Stimulated activated naive CD8-positive, alpha-beta T cell treated with anti-CD3 and anti-CD28 coated beads, Interleukin-15, Interleukin-2, amounts not matched to agents 100 ng/mL and 50 ng/mL, for 24 hours (primary cell): ENCODE measurements around the gene REST.
"Not testable (repeated sequence)": the region's sequence is repeated elsewhere in the genome, so short reads cannot be mapped to it uniquely, and the experiment has no call there.

Experiments
- H3K27ac Mint-ChIP-seq: one replicate; pipeline ENCODE4 v1.8.0; 2021; ENCODE audit warnings: mild to moderate bottlenecking, mixed read lengths
- H3K27me3 Mint-ChIP-seq: one replicate; pipeline ENCODE4 v1.8.0; 2021; ENCODE audit warnings: mixed read lengths
- H3K36me3 Mint-ChIP-seq: one replicate; pipeline ENCODE4 v1.8.0; 2021; ENCODE audit warnings: low read depth, mixed read lengths
- H3K4me1 Mint-ChIP-seq: one replicate; pipeline ENCODE4 v1.8.0; 2021; ENCODE audit warnings: low read depth, mixed read lengths
- H3K4me3 Mint-ChIP-seq: one replicate; pipeline ENCODE4 v1.8.0; 2021; ENCODE audit warnings: mild to moderate bottlenecking, mixed read lengths
- H3K9me3 Mint-ChIP-seq: one replicate; pipeline ENCODE4 v1.8.0; 2021; ENCODE audit warnings: mixed read lengths

REST gene

GRCh38 chr4:56939826-56940225, 32.1 kb downstream of the REST start:
- H3K4me1 Mint-ChIP-seq: not testable (repeated sequence)
- H3K36me3 Mint-ChIP-seq: peaks cover 20% of the 10 kb centered on the region

GRCh38 chr4:56940403-56940802, 32.7 kb downstream of the REST start:
- Mint-ChIP-seq H3K27ac (no peak overlapping the region), H3K27me3 (no peaks in the 10 kb centered on the region), H3K36me3 (peaks cover 17% of the 10 kb centered on the region), H3K9me3 (no peaks in the 10 kb centered on the region), H3K4me3 (no peak overlapping the region), H3K4me1 (no peaks in the 10 kb centered on the region)

More at GRCh38 chr4:56939826-56940225, 32.1 kb downstream of the REST start:
- not testable (repeated sequence) for H3K9me3 Mint-ChIP-seq, H3K27ac Mint-ChIP-seq, H3K4me3 Mint-ChIP-seq, H3K27me3 Mint-ChIP-seq

- no peaks in the 10 kb centered on the region for H3K9me3 Mint-ChIP-seq
- no peaks in the 10 kb centered on the region for H3K4me1 Mint-ChIP-seq
- H3K4me3 Mint-ChIP-seq: no peak overlapping the region
- no peak overlapping the region for H3K27ac Mint-ChIP-seq
- H3K27me3 Mint-ChIP-seq: no peaks in the 10 kb centered on the region
- H3K36me3 Mint-ChIP-seq: peaks cover 15% of the 10 kb centered on the region
Measured at GRCh38 chr4:56940971-56941370, 33.3 kb downstream of the REST start.

- Mint-ChIP-seq H3K27ac (no peak overlapping the region), H3K9me3 (no peaks in the 10 kb centered on the region), H3K36me3 (peaks cover 12% of the 10 kb centered on the region), H3K4me1 (no peaks in the 10 kb centered on the region), H3K4me3 (no peak overlapping the region), H3K27me3 (no peaks in the 10 kb centered on the region)
Measured at GRCh38 chr4:56941403-56941802, 33.7 kb downstream of the REST start.

- H3K9me3 Mint-ChIP-seq: no peaks in the 10 kb centered on the region
- no peaks in the 10 kb centered on the region for H3K27me3 Mint-ChIP-seq
- H3K4me1 Mint-ChIP-seq: no peaks in the 10 kb centered on the region
Measured at GRCh38 chr4:56953680-56954520, 46.2 kb downstream of the REST start.

GRCh38 chr4:56958111-56958517, 50.4 kb downstream of the REST start:
- Mint-ChIP-seq H3K36me3 (peaks cover 16% of the 10 kb centered on the region), H3K4me3 (no peak overlapping the region), H3K27ac (no peak overlapping the region), H3K4me1 (no peaks in the 10 kb centered on the region), H3K9me3 (no peaks in the 10 kb centered on the region), H3K27me3 (no peaks in the 10 kb centered on the region)

More at GRCh38 chr4:56953680-56954520, 46.2 kb downstream of the REST start:
- no peak overlapping the region for H3K27ac Mint-ChIP-seq
- H3K4me3 Mint-ChIP-seq: no peak overlapping the region
- no peaks in the 10 kb centered on the region for H3K36me3 Mint-ChIP-seq

- peaks cover 21% of the 10 kb centered on the region for H3K36me3 Mint-ChIP-seq
- H3K4me1 Mint-ChIP-seq: no peaks in the 10 kb centered on the region
- no peak overlapping the region for H3K4me3 Mint-ChIP-seq
- H3K9me3 Mint-ChIP-seq: no peaks in the 10 kb centered on the region
- no peaks in the 10 kb centered on the region for H3K27me3 Mint-ChIP-seq
- no peak overlapping the region for H3K27ac Mint-ChIP-seq
Measured at GRCh38 chr4:56959100-56959499, 51.4 kb downstream of the REST start.

- Mint-ChIP-seq H3K36me3 (peaks cover 34% of the 10 kb centered on the region), H3K27ac (peak overlapping the region; percentile 67), H3K4me1 (no peaks in the 10 kb centered on the region), H3K4me3 (no peak overlapping the region), H3K27me3 (no peaks in the 10 kb centered on the region), H3K9me3 (no peaks in the 10 kb centered on the region)
Measured at GRCh38 chr4:56961107-56961500, 53.4 kb downstream of the REST start.

- Mint-ChIP-seq H3K36me3 (peaks cover 74% of the 10 kb centered on the region), H3K4me1 (peaks cover 55% of the 10 kb centered on the region), H3K27me3 (no peaks in the 10 kb centered on the region)
Measured at GRCh38 chr4:56971383-56971782, 63.7 kb downstream of the REST start.

GRCh38 chr4:56972389-56972788, 64.7 kb downstream of the REST start:
- peak overlapping the region; percentile 55 for H3K4me3 Mint-ChIP-seq
- H3K36me3 Mint-ChIP-seq: peaks cover 64% of the 10 kb centered on the region
- H3K4me1 Mint-ChIP-seq: peaks cover 55% of the 10 kb centered on the region
- H3K9me3 Mint-ChIP-seq: peaks cover 10% of the 10 kb centered on the region
- no peaks in the 10 kb centered on the region for H3K27me3 Mint-ChIP-seq
- peak overlapping the region; percentile 81 for H3K27ac Mint-ChIP-seq

More at GRCh38 chr4:56971383-56971782, 63.7 kb downstream of the REST start:
- Mint-ChIP-seq H3K9me3 (peaks cover 10% of the 10 kb centered on the region), H3K27ac (peak overlapping the region; percentile 58), H3K4me3 (peak overlapping the region; percentile 23)

- Mint-ChIP-seq H3K9me3 (peaks cover 10% of the 10 kb centered on the region), H3K27ac (peak overlapping the region; percentile 81), H3K4me3 (peak overlapping the region; percentile 55), H3K27me3 (no peaks in the 10 kb centered on the region), H3K36me3 (peaks cover 62% of the 10 kb centered on the region), H3K4me1 (peaks cover 55% of the 10 kb centered on the region)
Measured at GRCh38 chr4:56972809-56973208, 65.1 kb downstream of the REST start.

GRCh38 chr4:56973336-56973735, 65.6 kb downstream of the REST start:
- no peaks in the 10 kb centered on the region for H3K27me3 Mint-ChIP-seq
- peaks cover 55% of the 10 kb centered on the region for H3K4me1 Mint-ChIP-seq
- peaks cover 59% of the 10 kb centered on the region for H3K36me3 Mint-ChIP-seq
- H3K9me3 Mint-ChIP-seq: peaks cover 10% of the 10 kb centered on the region
- H3K27ac Mint-ChIP-seq: peak overlapping the region; percentile 81
- peak overlapping the region; percentile 50 for H3K4me3 Mint-ChIP-seq

- H3K36me3 Mint-ChIP-seq: peaks cover 60% of the 10 kb centered on the region
- H3K27me3 Mint-ChIP-seq: no peaks in the 10 kb centered on the region
- H3K9me3 Mint-ChIP-seq: peaks cover 10% of the 10 kb centered on the region
- H3K4me1 Mint-ChIP-seq: peaks cover 65% of the 10 kb centered on the region
- peak overlapping the region; percentile 99 for H3K4me3 Mint-ChIP-seq
- H3K27ac Mint-ChIP-seq: peak overlapping the region; percentile 70
Measured at GRCh38 chr4:56976283-56976836, 68.7 kb downstream of the REST start.

GRCh38 chr4:56976837-56977320, 69.2 kb downstream of the REST start:
- Mint-ChIP-seq H3K27me3 (no peaks in the 10 kb centered on the region), H3K9me3 (peaks cover 10% of the 10 kb centered on the region), H3K4me3 (peak overlapping the region; percentile 99), H3K4me1 (peaks cover 65% of the 10 kb centered on the region), H3K27ac (peak overlapping the region; percentile 99), H3K36me3 (peaks cover 60% of the 10 kb centered on the region)

- Mint-ChIP-seq H3K4me1 (peaks cover 64% of the 10 kb centered on the region), H3K36me3 (peaks cover 57% of the 10 kb centered on the region), H3K27me3 (no peaks in the 10 kb centered on the region), H3K27ac (peak within 1 kb of the TSS; percentile 99), H3K4me3 (peak within 1 kb of the TSS; percentile 99), H3K9me3 (peaks cover 10% of the 10 kb centered on the region)
Measured at GRCh38 chr4:56977321-56978012, 69.8 kb downstream of the REST start, which contains the start of gene NOA1. TSS of gene NOA1 (minus strand) at chr4:56977606. CDS start at chr4:56977585, 21 bp downstream.
